GM19035 (cell line): Measurements from ENCODE around the gene CCNT1.
A peak's percentile ranks its signal among the peaks of the same experiment; 100 is the strongest.
"Not testable (repeated sequence)": the region's sequence is repeated elsewhere in the genome, so short reads cannot be mapped to it uniquely, and the experiment has no call there.

ENCODE experiments used
- ATAC-seq: cut with Tn5 transposase; IDR thresholded peaks from one replicate; pipeline ENCODE4 v1.9.1; 2021; ENCODE audit not compliant: unreplicated experiment

Gene CCNT1

DNA sequence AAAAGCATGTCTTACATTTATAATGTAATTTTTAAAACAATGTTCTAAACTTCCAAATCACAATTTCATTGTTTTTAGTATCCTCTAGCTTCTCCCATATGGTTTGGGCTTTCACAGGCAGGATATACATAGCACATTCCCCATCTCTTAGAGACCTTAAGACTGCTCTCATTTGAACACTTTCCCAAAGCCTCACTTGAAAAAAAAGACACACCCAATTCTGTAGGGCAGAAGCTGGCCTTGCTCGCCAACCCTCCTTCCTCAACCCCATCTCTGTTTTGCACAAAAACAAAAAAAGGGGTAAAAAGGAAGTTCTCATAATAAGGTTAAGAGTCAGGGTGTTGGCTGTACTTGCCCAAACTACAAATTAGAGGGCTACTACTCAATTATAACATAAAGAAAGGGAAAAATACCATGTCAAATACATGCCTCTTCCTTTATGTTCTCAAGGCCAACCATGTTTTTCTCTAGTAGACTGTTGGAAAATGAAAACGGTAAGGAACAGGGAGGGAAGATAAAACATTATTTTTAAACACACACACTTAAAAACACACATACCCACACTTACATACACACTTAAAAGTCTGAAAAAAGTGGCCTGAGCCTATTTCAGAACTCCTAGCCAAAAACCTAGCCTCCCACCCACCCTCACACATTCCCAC, 24.6 kb downstream of the CCNT1 start:
- ATAC-seq: no peak

DNA sequence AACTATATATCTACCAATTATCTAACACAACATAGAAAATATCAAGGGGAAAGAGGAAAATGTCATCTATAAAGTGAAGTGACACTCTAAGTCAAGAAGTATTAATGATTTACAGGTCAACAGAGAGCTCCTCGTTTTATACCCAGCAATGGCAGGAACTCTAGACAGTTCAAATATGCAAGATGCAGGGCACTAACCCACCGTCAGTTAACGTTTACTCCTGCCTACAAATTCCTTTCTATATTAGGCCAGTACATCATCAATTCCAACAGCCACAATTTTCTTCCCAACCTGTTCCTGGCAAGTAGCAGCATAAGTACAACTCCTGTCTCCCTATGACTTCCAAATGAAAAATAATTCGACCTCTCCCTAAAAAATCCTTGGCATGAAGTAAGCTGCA, 25.5 kb downstream of the CCNT1 start:
- ATAC-seq: no peak

DNA sequence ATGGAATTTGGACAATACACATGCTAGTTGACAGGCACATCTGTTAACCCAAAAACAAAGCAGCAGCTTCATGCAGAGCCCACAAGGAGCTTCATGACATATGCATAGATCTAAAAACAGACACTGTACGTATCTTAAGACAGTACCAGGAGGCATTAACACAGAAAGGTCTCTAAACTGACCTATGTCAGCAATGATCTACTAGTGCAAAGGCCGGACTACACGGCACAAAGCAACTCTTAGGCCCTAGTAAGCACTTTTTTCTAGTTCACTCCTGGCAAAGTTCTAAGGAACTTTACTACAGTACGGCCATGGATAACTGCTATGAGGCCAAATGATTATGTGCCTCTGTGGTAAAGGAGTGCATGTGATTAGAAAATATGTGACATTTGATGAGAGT, 26.1 kb downstream of the CCNT1 start:
- no peak for ATAC-seq

DNA sequence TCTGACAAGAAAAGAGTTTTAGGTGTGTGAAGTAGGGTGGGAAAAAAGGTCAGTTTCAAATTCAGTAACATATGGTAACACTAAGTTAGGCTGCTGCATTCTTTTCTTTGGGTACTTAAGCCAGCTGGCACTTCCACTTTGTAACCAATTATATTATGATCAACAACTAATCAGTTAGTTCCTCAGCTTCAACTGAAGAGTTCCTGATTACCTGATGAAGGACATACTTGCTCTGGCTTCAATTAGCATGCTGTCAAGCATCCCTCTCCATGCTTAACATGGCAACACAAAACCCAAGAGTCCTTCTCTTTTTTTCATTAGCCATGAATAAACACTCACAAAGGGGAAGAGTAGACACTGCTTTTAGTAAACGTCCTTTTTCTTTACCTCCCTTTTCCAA, 27.7 kb downstream of the CCNT1 start:
- ATAC-seq: no peak

DNA sequence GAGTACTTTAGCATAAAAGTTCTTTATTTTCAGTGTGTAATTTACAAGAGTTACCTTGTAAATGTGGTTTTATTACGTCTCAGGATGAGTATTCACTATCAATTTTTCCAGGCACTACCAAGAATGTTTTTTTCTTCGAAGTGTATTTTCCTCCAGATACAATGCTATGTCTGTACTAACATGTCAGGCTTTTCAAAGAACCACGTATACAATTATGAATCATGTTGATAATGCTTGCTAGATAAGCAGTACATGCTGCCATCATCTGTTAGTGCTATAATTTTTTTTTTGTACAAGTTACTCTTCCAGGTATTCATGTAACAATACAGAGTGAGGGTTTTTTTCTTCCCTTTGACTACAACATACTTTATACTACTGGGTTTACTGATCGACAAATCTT, 28.9 kb downstream of the CCNT1 start:
- no peak for ATAC-seq

DNA sequence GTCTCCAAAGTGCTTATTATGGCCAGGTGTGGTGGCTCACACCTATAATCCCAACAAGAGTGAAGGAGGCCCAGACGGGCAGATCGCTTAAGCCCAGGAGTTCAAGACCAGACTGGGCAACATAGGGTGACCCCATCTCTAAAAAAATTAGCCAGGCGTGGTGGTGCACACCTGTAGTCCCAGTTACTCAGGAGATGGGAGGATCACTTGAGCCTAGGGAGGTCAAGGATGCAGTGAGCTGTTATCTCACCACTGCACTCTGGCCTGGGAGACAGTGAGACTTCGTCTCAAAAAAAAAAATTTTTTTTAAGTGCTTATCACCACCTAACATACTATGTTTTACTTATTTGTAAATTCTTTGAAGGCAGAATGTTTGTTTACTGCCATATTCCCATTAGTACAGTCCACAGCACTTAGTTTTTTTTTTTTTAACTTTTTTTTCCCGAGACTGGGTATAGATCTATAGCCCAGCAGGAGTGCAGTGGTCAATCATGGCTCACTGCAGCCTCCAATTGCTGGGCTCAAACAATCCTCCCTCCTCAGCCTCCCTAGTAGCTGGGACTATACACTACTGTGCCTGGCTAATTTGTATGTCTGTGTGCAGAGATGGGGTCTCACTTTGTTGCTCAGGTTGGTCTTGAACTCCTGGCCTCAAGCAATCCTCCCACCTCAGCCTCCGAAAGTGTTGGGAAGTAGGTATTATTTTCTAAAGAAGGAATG, 29.7 kb downstream of the CCNT1 start:
- no peak for ATAC-seq

DNA sequence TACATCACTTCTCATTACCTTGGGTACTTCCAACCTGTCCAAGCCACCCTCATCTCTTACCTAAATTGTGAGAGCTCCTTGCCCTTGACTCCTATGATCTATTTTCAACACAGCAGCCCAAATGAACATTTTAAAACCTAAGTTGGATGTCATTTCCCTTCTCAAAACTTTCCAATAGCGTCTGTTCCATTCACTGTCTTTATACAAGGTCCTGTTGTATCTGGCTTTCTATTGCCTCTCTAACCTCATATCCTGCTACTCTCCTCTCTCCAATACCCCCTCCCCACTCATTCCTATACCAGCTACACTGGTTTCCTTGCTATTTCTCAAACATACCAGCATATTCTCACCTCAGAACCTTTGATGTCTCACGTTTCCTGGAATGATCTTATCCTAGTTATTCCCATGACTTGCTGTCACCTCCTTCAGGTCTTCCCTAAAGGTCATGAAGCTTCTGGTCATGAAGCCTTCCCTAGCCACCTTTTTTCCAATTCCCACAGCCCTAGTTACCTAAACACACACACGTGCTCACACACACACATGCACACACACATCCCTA, 30.4 kb downstream of the CCNT1 start:
- no peak for ATAC-seq

DNA sequence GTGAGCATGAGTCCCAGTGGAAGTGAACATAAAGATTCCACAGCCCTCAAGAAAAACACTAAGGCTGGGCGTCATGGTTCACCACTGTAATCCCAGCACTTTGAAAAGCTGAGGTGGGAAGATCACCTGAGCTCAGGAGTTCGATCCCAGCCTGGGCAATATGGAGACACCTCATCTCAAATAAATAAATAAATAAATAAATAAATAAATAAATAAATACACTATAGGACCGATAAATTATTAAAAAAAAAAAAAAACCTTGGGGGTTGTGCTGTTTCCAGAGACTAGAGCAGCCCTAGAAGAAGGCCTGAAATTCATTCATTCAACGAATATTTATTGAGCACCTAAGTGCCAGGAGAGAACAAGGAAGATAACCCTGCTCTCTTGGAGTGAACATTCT, 33.0 kb downstream of the CCNT1 start:
- ATAC-seq: no peak

DNA sequence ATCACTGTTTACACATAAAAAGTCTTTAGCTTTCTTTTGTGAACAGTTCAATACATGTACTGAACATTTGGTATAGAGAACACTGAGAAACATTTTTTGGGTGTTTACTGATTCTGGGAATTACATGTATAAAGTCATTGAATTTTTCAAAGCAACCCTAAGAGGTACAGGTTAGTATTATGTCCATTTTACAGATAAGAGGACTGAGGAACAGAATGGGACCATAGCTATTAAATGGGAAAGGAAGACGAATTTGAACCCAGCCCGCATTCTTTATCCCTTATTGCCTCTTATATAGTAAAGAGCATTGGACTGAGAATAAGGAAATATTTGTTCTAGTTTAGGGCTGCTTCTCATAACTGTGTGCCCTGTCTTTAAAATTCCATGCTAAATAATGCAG, 33.6 kb downstream of the CCNT1 start:
- ATAC-seq: no peak

DNA sequence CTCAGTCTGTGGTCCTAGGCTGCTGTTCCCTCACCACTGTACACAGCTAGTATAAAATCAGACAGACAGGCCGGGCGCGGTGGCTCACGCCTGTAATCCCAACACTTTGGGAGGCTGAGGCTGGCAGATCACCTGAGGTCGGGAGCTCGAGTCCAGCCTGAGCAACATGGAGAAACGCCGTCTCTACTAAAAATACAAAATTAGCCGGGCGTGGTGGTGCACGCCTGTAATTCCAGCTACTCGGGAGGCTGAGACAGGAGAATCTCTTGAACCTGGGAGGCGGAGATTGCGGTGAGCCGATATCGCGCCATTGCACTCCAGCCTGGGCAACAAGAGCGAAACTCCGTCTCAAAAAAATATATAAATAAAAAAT, 34.0 kb downstream of the CCNT1 start:
- ATAC-seq: not testable (repeated sequence)

DNA sequence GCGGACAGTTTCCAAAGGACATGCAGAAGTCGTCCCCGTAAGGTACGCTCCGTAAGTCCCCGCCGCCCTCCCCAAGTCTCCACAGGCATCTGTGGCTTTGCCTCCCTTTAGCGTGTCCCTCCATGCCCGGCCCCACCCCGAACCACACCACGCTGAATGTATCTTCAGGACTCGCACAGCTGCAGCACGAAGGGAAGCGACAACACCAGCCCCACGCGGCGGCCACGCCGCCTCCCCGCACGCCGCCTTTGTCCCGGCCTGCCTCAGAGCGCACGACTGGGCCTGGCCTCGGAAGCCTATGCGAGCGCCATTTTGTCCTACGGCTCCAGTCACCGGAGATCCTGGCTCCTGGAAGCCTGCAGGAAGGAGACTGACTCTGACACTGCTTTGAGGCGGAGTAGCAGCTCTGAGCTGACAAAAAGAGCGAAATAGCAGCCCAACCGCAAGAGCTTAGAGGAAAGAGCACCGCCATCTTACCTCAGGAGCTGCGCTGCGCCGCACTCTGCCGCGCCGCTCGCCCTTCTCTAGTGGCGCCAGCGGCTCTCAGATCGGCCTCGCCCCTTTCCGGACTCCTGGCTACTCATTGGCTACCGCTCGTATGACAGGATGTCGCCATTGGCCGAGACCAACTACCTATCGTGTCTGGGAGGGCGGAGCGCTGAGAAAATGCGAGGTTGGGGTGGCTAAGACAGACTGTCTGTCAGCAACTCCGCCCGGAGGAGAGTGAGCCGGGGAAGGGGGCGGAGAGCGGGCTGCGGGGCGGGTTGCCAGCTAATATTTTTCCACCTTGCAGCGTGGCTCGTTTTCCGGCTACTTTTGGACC, 34.6 kb downstream of the CCNT1 start, which contains the start of gene KANSL2:
Gene KANSL2 (minus strand): TSS at position 529 of the 823 bp plus-strand sequence. CDS start 606 bp downstream, outside the sequence.
- peak; percentile 95 for ATAC-seq

DNA sequence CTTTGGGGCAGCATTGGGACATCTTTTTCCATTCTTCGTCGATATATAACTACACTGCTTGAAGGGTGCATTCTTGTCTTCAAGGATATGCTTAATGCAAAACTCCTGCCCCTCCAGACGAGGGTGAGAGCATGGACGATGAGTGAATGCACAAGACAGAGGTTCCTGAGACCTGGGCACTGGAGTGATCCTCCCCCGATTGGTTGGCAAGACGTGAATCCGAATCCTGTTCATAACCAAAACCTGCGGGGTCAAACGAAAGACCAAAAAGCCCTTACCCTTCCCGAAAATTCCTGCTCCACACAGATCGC, 35.2 kb downstream of the CCNT1 start:
- ATAC-seq: no peak

DNA sequence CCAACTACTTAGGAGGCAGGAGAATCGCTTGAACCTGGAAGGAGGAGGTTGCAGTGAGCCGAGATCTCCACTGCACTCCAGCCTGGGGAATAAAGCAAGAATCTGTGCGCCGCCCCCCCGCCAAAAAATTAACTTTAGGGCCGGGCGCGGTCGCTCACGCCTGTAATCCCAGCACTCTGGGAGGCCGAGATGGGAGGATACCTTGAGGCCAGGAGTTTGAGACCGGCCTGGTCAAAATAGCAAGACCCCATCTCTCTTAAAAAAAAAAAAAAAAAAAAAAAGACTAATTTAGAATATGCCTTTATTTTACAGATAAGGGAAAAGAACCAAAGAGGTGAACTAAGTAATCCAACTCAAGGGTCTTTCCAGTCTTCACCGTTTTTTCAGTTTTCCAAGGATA, 35.6 kb downstream of the CCNT1 start:
- no peak for ATAC-seq

DNA sequence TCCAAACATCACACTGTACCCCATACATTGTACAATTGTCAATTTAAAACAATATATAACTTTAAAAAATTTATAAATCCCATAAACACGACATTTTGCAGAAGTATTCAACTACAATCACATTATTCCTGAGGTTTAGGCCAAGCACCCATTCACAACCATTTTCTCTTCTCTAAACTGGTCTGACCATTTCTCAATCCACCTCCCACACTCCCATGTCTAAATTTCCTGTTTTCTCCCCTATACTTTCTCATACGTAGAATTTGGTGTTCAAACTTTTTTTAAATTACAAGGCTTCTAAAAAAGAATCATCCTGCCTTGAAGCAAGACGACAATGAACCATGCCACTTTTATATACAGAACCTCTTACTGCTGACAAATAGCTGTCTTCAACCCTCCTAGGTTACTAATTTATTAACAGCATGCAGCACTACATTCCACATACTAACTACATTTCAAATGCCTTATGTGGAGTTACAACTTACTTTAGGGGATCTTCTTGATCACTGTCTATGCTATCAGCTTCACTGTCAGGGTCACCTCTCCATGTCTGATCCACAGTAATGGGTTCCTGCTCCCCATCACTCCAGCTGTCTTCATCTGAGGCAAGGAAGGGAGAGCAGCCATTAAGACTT, 37.8 kb downstream of the CCNT1 start:
- no peak for ATAC-seq

DNA sequence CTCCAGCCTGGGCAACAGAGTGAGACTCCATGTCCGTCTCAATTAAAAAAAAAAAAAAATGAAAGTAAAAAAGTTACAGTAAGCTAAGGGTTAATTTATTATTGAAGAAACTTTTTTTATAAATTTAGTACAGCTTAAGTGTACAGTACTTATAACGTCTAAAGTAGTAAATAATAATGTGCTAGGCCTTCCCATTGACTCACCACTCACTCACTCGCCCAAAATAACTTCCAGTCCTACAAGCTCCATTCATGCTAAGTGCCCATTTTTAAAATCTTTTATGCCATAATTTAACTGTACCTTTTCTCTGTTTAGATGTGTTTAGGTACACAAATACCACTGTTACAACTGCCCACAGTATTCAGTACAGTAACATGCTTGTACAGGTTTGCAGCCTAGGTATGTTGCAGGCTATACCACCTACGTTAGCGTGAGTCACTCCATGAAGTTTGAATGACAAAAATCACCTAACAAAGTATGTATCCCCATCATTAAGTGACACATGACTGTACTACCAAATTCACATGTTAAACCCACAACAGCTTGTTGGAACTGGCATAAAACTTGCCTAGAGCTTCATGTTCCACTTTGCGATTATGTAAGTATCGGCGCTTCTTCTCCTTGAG, 45.2 kb downstream of the CCNT1 start:
- ATAC-seq: no peak

DNA sequence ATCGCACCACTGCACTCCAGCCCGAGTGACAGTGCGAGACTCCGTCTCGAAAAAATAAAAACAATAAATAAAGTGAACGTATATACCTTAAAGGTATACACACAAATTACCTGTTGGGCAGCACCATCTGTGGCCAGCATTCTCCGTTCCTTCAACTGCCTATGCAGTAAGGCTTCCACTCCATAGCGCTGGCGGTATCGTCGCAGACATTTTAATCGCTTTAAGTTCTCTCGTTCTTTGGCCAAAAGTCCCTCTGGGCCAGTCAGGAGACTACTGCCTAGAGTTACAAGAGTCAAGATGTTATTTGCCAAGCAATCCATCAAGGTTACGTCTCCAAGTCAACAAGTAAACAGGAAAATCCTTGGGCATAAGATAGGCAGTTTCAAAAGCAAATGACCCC, 47.5 kb downstream of the CCNT1 start:
- ATAC-seq: no peak

DNA sequence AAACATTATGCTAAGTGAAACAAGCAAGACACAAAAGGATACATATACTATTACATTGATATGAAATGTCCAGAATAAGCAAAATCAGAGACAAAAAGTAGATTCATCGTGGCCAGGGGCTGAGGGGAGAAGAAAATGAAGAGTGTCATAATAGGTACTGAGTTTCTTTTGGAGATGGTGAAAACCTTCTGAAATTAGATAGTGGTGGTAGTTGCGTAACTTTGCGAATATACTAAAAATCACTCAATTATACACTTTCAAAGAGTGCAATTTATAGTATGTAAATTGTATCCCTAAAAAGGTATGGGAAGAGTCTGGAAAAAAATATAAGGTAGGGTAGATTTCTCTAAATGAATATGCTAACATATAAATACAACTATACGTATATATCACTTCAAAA, 56.6 kb downstream of the CCNT1 start:
- ATAC-seq: no peak

DNA sequence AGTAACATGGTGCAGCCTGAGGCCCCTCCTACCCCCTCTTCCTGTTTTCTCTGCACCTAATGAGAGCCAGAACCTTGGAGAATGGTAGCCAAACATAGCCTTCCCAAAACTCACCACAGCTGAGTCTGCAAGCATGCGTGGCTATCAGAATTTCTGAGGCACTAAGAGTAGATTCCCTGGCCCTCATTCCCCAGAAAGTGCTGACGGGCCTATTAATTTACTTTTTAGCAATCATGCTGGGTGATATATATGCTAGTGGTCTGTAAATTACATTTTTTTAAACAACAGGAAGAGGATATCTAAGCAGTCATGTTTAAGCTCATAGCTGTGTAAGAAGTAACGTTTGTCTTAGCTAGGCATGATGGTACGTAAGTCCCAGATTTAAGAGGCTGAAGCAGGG, 64.8 kb downstream of the CCNT1 start:
- no peak for ATAC-seq

DNA sequence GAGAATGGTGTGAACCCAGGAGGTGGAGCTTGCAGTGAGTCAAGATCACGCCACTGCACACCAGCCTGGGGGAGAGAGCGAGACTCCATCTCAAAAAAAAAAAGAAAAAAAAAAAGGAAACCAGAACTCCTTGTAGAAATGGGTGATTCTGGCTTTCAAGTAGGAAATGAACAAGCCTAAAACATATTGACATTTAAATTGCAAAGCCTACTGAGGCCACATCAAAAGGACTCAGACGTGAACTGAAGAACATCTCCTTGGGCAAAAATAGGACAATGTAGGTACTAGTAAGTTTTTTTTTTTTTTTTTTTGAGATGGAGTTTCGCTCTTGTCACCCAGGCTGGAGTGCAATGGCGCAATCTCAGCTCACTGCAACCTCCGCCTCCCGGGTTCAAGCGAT, 71.2 kb downstream of the CCNT1 start:
- ATAC-seq: not testable (repeated sequence)

DNA sequence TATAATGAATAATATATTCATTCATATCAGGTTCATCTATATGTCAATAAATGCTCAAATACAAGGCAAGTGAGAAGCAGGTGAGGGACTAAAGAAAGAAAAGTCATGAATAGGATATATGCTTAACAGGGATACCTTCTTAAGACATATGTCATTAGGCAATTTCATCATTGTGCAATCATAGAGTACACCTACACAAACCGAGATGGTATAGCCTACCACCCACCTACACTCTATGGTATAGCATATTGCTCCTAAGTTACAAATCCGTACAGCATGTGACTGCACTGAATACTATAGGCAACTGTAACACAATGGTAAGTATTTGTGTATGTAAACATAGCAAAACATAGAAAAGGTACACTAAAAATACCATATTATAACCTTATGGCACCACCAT, 73.5 kb downstream of the CCNT1 start:
- ATAC-seq: no peak
